Uterus (tissue), 4 donors: ENCODE measurements around the gene SLC2A14. TPM values are rescaled to one million over a fixed set of nuclear protein-coding genes. Genes with fewer than 3 reads are reported as not detected.
"Not testable (repeated sequence)": the region's sequence is repeated elsewhere in the genome, so short reads cannot be mapped to it uniquely, and the experiment has no call there.

Experiments
- DNase-seq, 2 donors: peaks; one replicate each; pipeline ENCODE4 v3.0.0-alpha.2; 2019 to 2020
- H3K27ac ChIP-seq, 2 donors: fragments of 200-600 bp; sonication (generic); 1 replicate in 1 of 2; 2 replicates in 1 of 2; pipeline ENCODE4 v1.5.1; 2016 to 2018
- H3K27me3 ChIP-seq, 2 donors: fragments of 200-600 bp; sonication (generic); one replicate each; pipeline ENCODE4 v1.5.1; 2018 to 2019; ENCODE audit warnings: control low read depth in 1 of 2
- H3K36me3 ChIP-seq, 2 donors: fragments of 200-600 bp; sonication (generic); one replicate each; pipeline ENCODE4 v1.5.1; 2019; ENCODE audit warnings: control low read depth in 1 of 2
- H3K4me1 ChIP-seq, 2 donors: fragments of 200-600 bp; sonication (generic); one replicate each; pipeline ENCODE4 v1.5.1; 2018 to 2019; ENCODE audit warnings: control low read depth in 1 of 2
- H3K4me3 ChIP-seq, 2 donors: fragments of 200-600 bp; sonication (generic); 1 replicate in 1 of 2; 2 replicates in 1 of 2; pipeline ENCODE4 v1.5.1; 2018 to 2019; ENCODE audit warnings: mild to moderate bottlenecking in 1 of 2
- H3K9me3 ChIP-seq, 2 donors: fragments of 200-600 bp; sonication (generic); one replicate each; pipeline ENCODE4 v1.5.1; 2019; ENCODE audit warnings: control low read depth in 1 of 2
- POLR2A ChIP-seq, 2 donors: fragments of 450-650 bp; IDR thresholded peaks; one replicate each; pipeline ENCODE4 v1.6.1; 2016; ENCODE audit warnings: antibody characterized with exemption in 2 of 2, mild to moderate bottlenecking in 1 of 2, moderate library complexity in 1 of 2
- intact Hi-C: fragments of 100-400 bp; cut with DNase I; formaldehyde crosslinking; loops from one replicate; pipeline ENCODE4 v1.15.1; 2023; ENCODE audit warnings: low total_unique reads
- total RNA-seq, 4 donors: library from RNA; depleted of rRNA in 3 of 4; stranded (reverse); fragments of >200 nt in 3 of 4; gene quantifications; one replicate each; pipeline versions ENCODE4 v1.1.0 to v1.2.4, GENCODE V29; 2014 to 2023
- TF ChIP-seq, protein P1 (sequence below), 4 experiments: fragments of 200-600 bp in 2 of 4; fragments of 450-650 bp in 2 of 4; sonication (generic) in 2 of 4; IDR thresholded peaks; one replicate each; pipeline ENCODE4 v1.5.1; 2016 to 2019; ENCODE audit warnings: antibody characterized with exemption in 4 of 4, mild to moderate bottlenecking in 2 of 4, moderate library complexity in 1 of 4
- donor health status: DM: yes; HTN: yes; CAD: no.

Gene SLC2A14
- total RNA-seq, 4 donors from 2014 or later, result 0.90 to 1.2 TPM; not detected in 2

DNA sequence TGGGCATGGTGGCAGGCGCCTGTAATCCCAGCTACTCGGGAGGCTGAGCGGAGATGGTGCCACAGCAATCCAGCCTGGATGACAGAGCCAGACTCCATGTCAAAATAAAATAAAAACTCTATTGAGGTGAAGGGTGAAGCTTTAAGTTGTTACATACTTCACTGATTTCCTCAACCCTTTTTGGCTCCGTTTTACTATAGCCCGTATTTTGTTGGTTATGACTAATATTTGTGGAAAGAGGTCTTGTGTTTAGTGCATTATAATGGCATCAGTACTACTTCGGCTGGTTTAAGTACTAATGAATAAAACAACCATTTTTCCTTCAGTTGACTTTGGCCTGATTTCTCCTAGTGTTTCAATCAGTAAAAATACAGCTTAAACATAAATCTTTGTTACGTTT lies 27.0 kb upstream of the SLC2A14 start:
- no peaks in the 10 kb centered on the region for H3K36me3 ChIP-seq
- no peaks in the 10 kb centered on the region for H3K9me3 ChIP-seq
- H3K27ac ChIP-seq, result no peak overlapping the region
- TF ChIP-seq, protein P1, sequence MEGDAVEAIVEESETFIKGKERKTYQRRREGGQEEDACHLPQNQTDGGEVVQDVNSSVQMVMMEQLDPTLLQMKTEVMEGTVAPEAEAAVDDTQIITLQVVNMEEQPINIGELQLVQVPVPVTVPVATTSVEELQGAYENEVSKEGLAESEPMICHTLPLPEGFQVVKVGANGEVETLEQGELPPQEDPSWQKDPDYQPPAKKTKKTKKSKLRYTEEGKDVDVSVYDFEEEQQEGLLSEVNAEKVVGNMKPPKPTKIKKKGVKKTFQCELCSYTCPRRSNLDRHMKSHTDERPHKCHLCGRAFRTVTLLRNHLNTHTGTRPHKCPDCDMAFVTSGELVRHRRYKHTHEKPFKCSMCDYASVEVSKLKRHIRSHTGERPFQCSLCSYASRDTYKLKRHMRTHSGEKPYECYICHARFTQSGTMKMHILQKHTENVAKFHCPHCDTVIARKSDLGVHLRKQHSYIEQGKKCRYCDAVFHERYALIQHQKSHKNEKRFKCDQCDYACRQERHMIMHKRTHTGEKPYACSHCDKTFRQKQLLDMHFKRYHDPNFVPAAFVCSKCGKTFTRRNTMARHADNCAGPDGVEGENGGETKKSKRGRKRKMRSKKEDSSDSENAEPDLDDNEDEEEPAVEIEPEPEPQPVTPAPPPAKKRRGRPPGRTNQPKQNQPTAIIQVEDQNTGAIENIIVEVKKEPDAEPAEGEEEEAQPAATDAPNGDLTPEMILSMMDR (IDR thresholded peaks at IDR 0.05), result no peak
- no peak for TF ChIP-seq POLR2A (IDR thresholded peaks at IDR 0.05)
- no peak overlapping the region for H3K4me3 ChIP-seq
- H3K27me3 ChIP-seq, result no peaks in the 10 kb centered on the region
- no peaks in the 10 kb centered on the region for H3K4me1 ChIP-seq
- intact Hi-C loops, result no loop called here
- no peak for DNase-seq

DNA sequence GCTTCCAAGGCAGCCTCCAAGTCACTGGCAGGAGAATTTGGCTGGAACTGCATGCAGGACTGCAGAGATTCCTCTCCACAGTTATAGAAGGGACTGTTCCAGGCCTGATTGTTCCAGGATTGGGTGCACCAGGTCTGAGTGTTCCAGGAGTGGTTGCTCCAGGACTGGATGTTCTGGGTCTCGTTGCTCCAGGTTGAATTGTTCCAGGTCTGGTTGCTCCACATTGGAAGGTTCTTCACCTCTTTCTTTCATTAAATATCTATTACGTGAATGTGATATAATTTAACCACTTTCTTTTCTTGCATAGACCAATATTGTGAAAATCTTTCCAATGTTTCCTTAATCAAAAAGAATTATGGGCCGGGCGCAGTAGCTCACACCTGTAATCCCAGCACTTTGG lies 24.0 kb upstream of the SLC2A14 start:
- DNase-seq, H3K4me1 ChIP-seq, H3K27ac ChIP-seq, H3K36me3 ChIP-seq, H3K4me3 ChIP-seq, intact Hi-C loops, H3K9me3 ChIP-seq, H3K27me3 ChIP-seq: not testable (repeated sequence)

DNA sequence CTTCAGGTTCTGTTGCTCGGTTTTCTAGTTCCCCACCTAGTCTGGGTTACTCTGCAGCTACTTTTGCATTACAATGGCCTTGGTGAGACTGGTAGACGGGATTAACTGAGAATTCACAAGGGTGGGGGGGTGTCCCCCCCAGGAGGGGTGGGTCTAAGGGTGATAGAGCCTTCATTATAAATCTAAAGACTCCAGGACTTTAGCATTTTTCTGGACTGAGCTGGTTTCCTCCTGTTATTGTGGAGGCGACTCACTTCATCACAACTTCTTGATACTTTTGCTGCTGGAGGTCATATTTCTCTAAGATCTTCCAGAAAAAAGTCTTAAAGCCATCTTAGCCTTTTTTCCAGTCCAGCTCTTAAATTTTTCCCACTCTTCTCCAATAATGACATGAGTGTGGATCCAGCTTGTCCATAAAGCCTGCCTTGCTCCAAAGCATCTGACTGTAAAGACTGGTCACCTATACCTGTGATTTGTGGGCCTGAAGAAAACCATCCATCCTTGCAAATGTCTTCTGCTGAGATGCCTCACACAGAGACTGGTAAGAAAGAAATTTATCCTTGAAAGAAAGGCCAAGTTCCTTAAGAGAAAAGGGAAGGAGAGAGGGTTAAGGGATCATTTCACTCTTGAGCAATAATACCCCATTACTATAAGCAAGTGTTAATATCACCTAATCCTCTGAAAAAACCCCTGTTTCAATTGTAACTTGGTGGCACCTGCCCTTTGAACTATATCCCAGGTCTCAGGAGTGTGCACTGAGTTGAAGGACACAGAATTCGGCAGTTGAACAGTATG lies 19.7 kb upstream of the SLC2A14 start:
- Histone ChIP-seq H3K36me3 (no peaks in the 10 kb centered on the region), H3K4me3 (no peak overlapping the region), H3K9me3 (no peaks in the 10 kb centered on the region), H3K4me1 (no peaks in the 10 kb centered on the region), H3K27me3 (no peaks in the 10 kb centered on the region), H3K27ac (no peak overlapping the region)
- intact Hi-C loops, result no loop called here
- no peak for TF ChIP-seq POLR2A (IDR thresholded peaks at IDR 0.05)
- TF ChIP-seq, protein P1 (IDR thresholded peaks at IDR 0.05), result no peak
- no peak for DNase-seq

DNA sequence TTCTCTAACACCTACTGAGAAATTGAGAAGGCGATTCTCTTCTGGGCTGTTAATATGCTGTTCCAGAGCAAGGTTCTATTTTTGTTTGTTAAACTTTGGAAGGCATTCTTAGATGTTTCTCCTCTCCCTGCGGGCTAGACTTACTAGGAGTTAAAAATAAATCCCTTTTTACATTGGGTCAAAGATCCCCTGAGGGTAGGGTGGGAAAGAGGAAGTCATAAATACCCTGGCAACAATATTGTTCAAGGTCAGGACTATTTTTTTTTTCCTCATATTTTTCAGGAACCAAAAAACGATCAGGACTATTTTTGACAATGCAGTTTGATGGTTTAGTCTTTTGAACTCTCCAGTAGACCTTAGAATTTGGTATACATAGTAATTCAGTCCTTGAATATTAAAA lies 12.0 kb upstream of the SLC2A14 start:
- H3K9me3 ChIP-seq, result no peaks in the 10 kb centered on the region
- intact Hi-C loops, result no loop called here
- no peak for DNase-seq
- H3K36me3 ChIP-seq, result no peaks in the 10 kb centered on the region
- H3K4me1 ChIP-seq, result no peaks in the 10 kb centered on the region
- H3K27me3 ChIP-seq, result no peaks in the 10 kb centered on the region
- H3K4me3 ChIP-seq, result no peak overlapping the region
- no peak overlapping the region for H3K27ac ChIP-seq
- TF ChIP-seq POLR2A (IDR thresholded peaks at IDR 0.05), result no peak
- TF ChIP-seq, protein P1 (IDR thresholded peaks at IDR 0.05), result no peak

DNA sequence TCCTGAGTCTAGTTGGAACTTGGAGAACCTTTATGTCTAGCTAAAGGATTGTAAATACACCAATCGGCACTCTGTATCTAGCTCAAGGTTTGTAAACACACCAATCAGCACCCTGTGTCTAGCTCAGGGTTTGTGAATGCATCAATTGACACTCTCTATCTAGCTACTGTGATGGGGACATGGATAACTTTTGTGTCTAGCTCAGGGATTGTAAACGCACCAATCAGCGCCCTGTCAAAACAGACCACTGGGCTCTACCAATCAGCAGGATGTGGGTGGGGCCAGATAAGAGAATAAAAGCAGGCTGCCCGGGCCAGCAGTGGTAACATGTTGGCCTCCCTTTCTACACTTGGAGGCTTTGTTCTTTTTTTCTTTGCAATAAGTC lies 9.0 kb upstream of the SLC2A14 start:
- intact Hi-C loops, result not testable (repeated sequence)

DNA sequence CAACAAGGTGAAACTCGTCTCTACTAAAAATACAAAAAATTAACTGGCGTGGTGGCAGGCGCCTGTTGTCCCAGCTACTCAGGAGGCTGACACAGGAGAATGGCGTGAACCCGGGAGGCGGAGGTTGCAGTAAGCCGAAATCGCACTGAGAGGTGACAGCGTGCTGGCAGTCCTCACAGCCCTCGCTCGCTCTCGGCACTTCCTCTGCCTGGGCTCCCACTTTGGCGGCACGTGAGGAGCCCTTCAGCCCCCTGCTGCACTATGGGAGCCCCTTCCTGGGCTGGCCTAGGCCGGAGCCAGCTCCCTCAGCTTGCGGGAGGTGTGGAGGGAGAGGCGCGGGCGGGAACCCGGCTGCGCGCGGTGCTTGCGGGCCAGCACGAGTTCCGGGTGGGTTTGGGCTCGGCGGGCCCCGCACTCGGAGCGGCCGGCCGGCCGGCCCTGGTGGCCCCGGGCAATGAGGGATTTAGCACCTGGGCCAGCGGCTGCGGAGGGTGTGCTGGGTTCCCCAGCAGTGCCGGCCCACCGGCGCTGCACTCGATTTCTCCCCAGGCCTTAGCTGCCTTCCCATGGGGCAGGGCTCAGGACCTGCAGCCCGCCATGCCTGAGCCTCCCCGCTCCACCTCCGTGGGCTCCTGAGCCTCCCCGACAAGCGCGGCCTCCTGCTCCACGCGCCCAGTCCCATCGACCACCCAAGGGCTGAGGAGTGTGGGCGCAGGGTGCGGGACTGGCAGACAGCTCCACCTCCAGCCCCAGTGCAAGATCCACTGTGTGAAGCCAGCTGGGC lies 8.4 kb upstream of the SLC2A14 start:
- H3K4me3 ChIP-seq, DNase-seq, H3K4me1 ChIP-seq, H3K9me3 ChIP-seq, H3K36me3 ChIP-seq, H3K27me3 ChIP-seq, intact Hi-C loops, H3K27ac ChIP-seq: not testable (repeated sequence)

More for the DNA sequence above, 9.0 kb upstream of the SLC2A14 start:
- not testable (repeated sequence) for H3K9me3 ChIP-seq, H3K27me3 ChIP-seq, H3K4me3 ChIP-seq, H3K4me1 ChIP-seq, H3K27ac ChIP-seq, DNase-seq, H3K36me3 ChIP-seq
